ENCODE measurements around the gene SCGB1D1. TPM values are rescaled to one million over a fixed set of nuclear protein-coding genes. Genes with fewer than 3 reads are reported as not detected.

The SCGB1D1 gene
- polyA plus RNA-seq, 1 donor from 2014 or later, result not detected

DNA sequence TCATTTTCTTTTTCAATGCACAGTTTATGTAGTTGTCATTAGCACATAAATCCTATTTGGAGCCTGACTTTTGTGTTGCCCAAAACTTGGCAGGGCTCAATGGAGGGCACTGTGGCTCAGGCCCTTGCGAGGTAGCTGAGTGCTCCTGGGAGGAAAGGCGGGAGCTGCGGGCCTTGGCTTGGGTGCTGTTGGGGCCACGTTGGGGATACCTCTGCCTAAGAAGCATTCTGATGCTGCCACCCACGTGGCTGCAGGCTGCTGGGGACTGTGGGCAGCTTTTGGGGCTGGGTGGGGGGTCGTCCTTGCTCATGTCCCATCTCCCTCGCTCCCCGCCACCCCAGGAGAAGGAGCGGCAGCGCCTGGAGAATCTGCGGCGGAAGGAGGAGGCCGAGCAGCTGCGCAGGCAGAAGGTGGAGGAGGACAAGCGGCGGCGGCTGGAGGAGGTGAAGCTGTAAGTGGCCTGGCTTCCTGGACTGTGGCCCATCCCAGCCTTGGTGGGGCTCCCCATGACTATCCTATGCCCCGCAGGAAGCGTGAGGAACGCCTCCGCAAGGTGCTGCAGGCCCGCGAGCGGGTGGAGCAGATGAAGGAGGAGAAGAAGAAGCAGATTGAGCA lies 45.3 kb upstream of the SCGB1D1 start:
- Histone ChIP-seq H4K20me1 (ENCODE audit: insufficient read depth) (no peaks in the 10 kb centered on the region), H3K9me2 (ENCODE audit: insufficient read depth, low read length) (no peaks in the 10 kb centered on the region), H2AFZ (ENCODE audit: low read depth, low read length) (no peak overlapping the region), H3K79me2 (replicated peaks; ENCODE audit: insufficient read depth, low read length) (no peaks in the 10 kb centered on the region), H3K27ac (ENCODE audit: low read length) (no peak overlapping the region), H3K4me2 (ENCODE audit: low read length) (no peak overlapping the region), H3F3A (ENCODE audit: insufficient read depth, low read length, poor library complexity, severe bottlenecking) (no peaks in the 10 kb centered on the region), H3K9me3 (ENCODE audit: low read length) (no peaks in the 10 kb centered on the region), H3K36me3 (ENCODE audit: insufficient read depth, low read length) (no peaks in the 10 kb centered on the region), H3K4me3 (ENCODE audit: low read length) (no peak overlapping the region), H3K27me3 (ENCODE audit: insufficient read depth, low read depth, low read length) (no peaks in the 10 kb centered on the region), H3K9ac (ENCODE audit: low read length) (no peak overlapping the region)
- TF ChIP-seq RAD21 (conservative IDR thresholded peaks at IDR 0.05) (no peak), TAF1 (IDR thresholded peaks at IDR 0.05; ENCODE audit: low read depth) (no peak), POLR2AphosphoS5 (IDR thresholded peaks at IDR 0.05) (no peak), SMC3 (conservative IDR thresholded peaks at IDR 0.05; ENCODE audit: poor library complexity) (no peak), MXI1 (conservative IDR thresholded peaks at IDR 0.05; ENCODE audit: poor library complexity, severe bottlenecking) (no peak), EP300 (conservative IDR thresholded peaks at IDR 0.05; ENCODE audit: poor library complexity, severe bottlenecking) (no peak)
- TF ChIP-seq, protein P1, sequence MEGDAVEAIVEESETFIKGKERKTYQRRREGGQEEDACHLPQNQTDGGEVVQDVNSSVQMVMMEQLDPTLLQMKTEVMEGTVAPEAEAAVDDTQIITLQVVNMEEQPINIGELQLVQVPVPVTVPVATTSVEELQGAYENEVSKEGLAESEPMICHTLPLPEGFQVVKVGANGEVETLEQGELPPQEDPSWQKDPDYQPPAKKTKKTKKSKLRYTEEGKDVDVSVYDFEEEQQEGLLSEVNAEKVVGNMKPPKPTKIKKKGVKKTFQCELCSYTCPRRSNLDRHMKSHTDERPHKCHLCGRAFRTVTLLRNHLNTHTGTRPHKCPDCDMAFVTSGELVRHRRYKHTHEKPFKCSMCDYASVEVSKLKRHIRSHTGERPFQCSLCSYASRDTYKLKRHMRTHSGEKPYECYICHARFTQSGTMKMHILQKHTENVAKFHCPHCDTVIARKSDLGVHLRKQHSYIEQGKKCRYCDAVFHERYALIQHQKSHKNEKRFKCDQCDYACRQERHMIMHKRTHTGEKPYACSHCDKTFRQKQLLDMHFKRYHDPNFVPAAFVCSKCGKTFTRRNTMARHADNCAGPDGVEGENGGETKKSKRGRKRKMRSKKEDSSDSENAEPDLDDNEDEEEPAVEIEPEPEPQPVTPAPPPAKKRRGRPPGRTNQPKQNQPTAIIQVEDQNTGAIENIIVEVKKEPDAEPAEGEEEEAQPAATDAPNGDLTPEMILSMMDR (IDR thresholded peaks at IDR 0.05; ENCODE audit: poor library complexity, severe bottlenecking), result no peak
- TF ChIP-seq, protein P2, sequence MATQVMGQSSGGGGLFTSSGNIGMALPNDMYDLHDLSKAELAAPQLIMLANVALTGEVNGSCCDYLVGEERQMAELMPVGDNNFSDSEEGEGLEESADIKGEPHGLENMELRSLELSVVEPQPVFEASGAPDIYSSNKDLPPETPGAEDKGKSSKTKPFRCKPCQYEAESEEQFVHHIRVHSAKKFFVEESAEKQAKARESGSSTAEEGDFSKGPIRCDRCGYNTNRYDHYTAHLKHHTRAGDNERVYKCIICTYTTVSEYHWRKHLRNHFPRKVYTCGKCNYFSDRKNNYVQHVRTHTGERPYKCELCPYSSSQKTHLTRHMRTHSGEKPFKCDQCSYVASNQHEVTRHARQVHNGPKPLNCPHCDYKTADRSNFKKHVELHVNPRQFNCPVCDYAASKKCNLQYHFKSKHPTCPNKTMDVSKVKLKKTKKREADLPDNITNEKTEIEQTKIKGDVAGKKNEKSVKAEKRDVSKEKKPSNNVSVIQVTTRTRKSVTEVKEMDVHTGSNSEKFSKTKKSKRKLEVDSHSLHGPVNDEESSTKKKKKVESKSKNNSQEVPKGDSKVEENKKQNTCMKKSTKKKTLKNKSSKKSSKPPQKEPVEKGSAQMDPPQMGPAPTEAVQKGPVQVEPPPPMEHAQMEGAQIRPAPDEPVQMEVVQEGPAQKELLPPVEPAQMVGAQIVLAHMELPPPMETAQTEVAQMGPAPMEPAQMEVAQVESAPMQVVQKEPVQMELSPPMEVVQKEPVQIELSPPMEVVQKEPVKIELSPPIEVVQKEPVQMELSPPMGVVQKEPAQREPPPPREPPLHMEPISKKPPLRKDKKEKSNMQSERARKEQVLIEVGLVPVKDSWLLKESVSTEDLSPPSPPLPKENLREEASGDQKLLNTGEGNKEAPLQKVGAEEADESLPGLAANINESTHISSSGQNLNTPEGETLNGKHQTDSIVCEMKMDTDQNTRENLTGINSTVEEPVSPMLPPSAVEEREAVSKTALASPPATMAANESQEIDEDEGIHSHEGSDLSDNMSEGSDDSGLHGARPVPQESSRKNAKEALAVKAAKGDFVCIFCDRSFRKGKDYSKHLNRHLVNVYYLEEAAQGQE (IDR thresholded peaks at IDR 0.05; ENCODE audit: borderline replicate concordance), result no peak

DNA sequence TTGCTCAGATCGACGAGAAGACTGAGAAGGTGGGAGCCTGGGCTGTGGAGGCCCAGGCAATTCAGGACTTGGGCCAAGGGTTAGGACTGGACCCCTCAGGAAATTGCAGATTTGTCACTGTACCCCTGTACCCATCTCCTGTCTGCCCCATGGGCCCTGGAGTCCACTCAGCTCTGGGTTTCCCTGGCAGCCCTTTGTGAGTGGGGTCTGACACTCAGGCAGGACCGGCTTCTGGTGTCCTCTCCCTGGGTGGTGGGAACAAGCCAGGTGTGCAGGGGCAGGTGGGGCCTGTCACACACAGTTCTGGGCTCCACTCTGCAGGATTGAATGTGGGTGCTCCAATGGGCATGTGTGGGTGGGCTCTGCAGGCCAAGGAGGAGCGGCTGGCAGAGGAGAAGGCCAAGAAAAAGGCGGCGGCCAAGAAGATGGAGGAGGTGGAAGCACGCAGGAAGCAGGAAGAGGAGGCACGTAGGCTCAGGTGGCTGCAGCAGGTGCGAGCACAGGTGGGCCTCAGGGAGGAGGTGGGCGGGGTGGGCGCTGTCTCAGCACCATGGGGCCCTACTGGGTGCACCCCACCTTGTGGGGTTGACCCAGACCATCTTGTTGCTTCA lies 44.6 kb upstream of the SCGB1D1 start:
- Histone ChIP-seq H3K36me3 (ENCODE audit: insufficient read depth, low read length) (no peaks in the 10 kb centered on the region), H3K9me3 (ENCODE audit: low read length) (no peaks in the 10 kb centered on the region), H3F3A (ENCODE audit: insufficient read depth, low read length, poor library complexity, severe bottlenecking) (no peaks in the 10 kb centered on the region), H3K27ac (ENCODE audit: low read length) (no peak overlapping the region), H3K4me3 (ENCODE audit: low read length) (no peak overlapping the region), H3K79me2 (replicated peaks; ENCODE audit: insufficient read depth, low read length) (no peaks in the 10 kb centered on the region), H3K9me2 (ENCODE audit: insufficient read depth, low read length) (no peaks in the 10 kb centered on the region), H3K9ac (ENCODE audit: low read length) (no peak overlapping the region), H3K4me2 (ENCODE audit: low read length) (no peak overlapping the region), H2AFZ (ENCODE audit: low read depth, low read length) (no peak overlapping the region), H4K20me1 (ENCODE audit: insufficient read depth) (no peaks in the 10 kb centered on the region), H3K27me3 (ENCODE audit: insufficient read depth, low read depth, low read length) (no peaks in the 10 kb centered on the region)
- TF ChIP-seq SMC3 (conservative IDR thresholded peaks at IDR 0.05; ENCODE audit: poor library complexity), result no peak

All from neural cell (in vitro differentiated cells).